Effector memory CD8-positive, alpha-beta T cell (primary cell): ENCODE results near the gene MAN1B1.

Experiments
- ATAC-seq: fragments of 150-1000 bp; cut with Tn5 transposase; replicated peaks from 2 replicates; pipeline ENCODE4 v1.10.0; 2021; ENCODE audit warnings: mild to moderate bottlenecking, moderate library complexity
- DNase-seq, 3 experiments: peaks; one replicate each; pipeline ENCODE4 v3.0.0; 2021
- H3K27ac Mint-ChIP-seq, 2 donors: one replicate each; pipeline ENCODE4 v1.8.0; 2022; ENCODE audit warnings: mild to moderate bottlenecking in 2 of 2, mixed read lengths in 2 of 2, moderate library complexity in 2 of 2
- H3K27me3 Mint-ChIP-seq, 2 donors: one replicate each; pipeline ENCODE4 v1.8.0; 2022; ENCODE audit warnings: mixed read lengths in 2 of 2
- H3K36me3 Mint-ChIP-seq: one replicate; pipeline ENCODE4 v1.8.0; 2022; ENCODE audit warnings: mild to moderate bottlenecking, moderate library complexity, mixed read lengths; ENCODE audit not compliant: insufficient read depth
- H3K4me1 Mint-ChIP-seq, 2 donors: one replicate each; pipeline ENCODE4 v1.8.0; 2022; ENCODE audit warnings: low read depth in 2 of 2, mixed read lengths in 2 of 2
- H3K4me3 Mint-ChIP-seq, 2 donors: one replicate each; pipeline ENCODE4 v1.8.0; 2022; ENCODE audit warnings: mild to moderate bottlenecking in 2 of 2, mixed read lengths in 2 of 2, moderate library complexity in 2 of 2
- H3K9me3 Mint-ChIP-seq, 2 donors: one replicate each; pipeline ENCODE4 v1.8.0; 2022; ENCODE audit warnings: mixed read lengths in 2 of 2
- total RNA-seq, 9 experiments: gene quantifications; one replicate each; lab custom pipeline; 2026; lab: John Stamatoyannopoulos, UW

The MAN1B1 gene
- 45.0 to 109 (median 84.8) reads per million in 9 experiments for total RNA-seq

GRCh38 chr9:137086531-137087408, at the start of gene MAN1B1:
Gene MAN1B1 (plus strand): TSS chr9:137086985. CDS start chr9:137087000, 15 bp downstream.
- no peaks in the 10 kb centered on the region for H3K9me3 Mint-ChIP-seq
- peaks cover 24 to 28% of the 10 kb centered on the region in 2 donors for H3K4me1 Mint-ChIP-seq
- DNase-seq: peak; percentile 97 to 99 (median 98)
- peaks cover 34% of the 10 kb centered on the region for H3K36me3 Mint-ChIP-seq
- no peaks in the 10 kb centered on the region for H3K27me3 Mint-ChIP-seq
- peak within 1 kb of the TSS; percentile 90 to 94 for H3K27ac Mint-ChIP-seq
- H3K4me3 Mint-ChIP-seq: peak within 1 kb of the TSS; percentile 90 to 93
- peak; percentile 76 for ATAC-seq

GRCh38 chr9:137037035-137037434, 49.8 kb upstream of the MAN1B1 start:
- no peak overlapping the region for H3K27ac Mint-ChIP-seq
- H3K4me3 Mint-ChIP-seq: no peak overlapping the region
- DNase-seq: no peak
- no peaks in the 10 kb centered on the region for H3K9me3 Mint-ChIP-seq
- ATAC-seq: no peak
- H3K27me3 Mint-ChIP-seq: no peaks in the 10 kb centered on the region
- peaks cover 17% of the 10 kb centered on the region for H3K36me3 Mint-ChIP-seq
- peaks cover 24 to 28% of the 10 kb centered on the region in 2 donors for H3K4me1 Mint-ChIP-seq

- H3K4me1 Mint-ChIP-seq: peaks cover 22 to 24% of the 10 kb centered on the region in 2 donors
- DNase-seq: no peak
- H3K9me3 Mint-ChIP-seq: no peaks in the 10 kb centered on the region
- H3K27ac Mint-ChIP-seq: no peak overlapping the region
- H3K36me3 Mint-ChIP-seq: peaks cover 20% of the 10 kb centered on the region
- no peaks in the 10 kb centered on the region for H3K27me3 Mint-ChIP-seq
- ATAC-seq: no peak
- H3K4me3 Mint-ChIP-seq: no peak overlapping the region
Observed at GRCh38 chr9:137037483-137037882, 49.3 kb upstream of the MAN1B1 start.

- ATAC-seq (no peak), DNase-seq (no peak)
- Mint-ChIP-seq H3K36me3 (peaks cover 20% of the 10 kb centered on the region), H3K4me1 (peaks cover 14 to 18% of the 10 kb centered on the region in 2 donors), H3K4me3 (no peak overlapping the region), H3K27ac (no peak overlapping the region), H3K27me3 (no peaks in the 10 kb centered on the region), H3K9me3 (no peaks in the 10 kb centered on the region)
Observed at GRCh38 chr9:137038916-137039315, 47.9 kb upstream of the MAN1B1 start.

GRCh38 chr9:137039611-137040366, 47.0 kb upstream of the MAN1B1 start:
- H3K4me1 Mint-ChIP-seq: peaks cover 9 to 16% of the 10 kb centered on the region in 2 donors
- H3K36me3 Mint-ChIP-seq: peaks cover 20% of the 10 kb centered on the region
- H3K27me3 Mint-ChIP-seq: peaks cover 4 to 5% of the 10 kb centered on the region in 2 donors
- no peak overlapping the region for H3K27ac Mint-ChIP-seq
- ATAC-seq (no peak), DNase-seq (no peak)
- H3K4me3 Mint-ChIP-seq: no peak overlapping the region
- no peaks in the 10 kb centered on the region for H3K9me3 Mint-ChIP-seq

- Mint-ChIP-seq H3K9me3 (no peaks in the 10 kb centered on the region), H3K4me1 (peaks cover 7 to 15% of the 10 kb centered on the region in 2 donors), H3K27ac (no peak overlapping the region), H3K36me3 (peaks cover 17% of the 10 kb centered on the region), H3K4me3 (no peak overlapping the region), H3K27me3 (peaks cover 10% of the 10 kb centered on the region in 2 donors)
- ATAC-seq: no peak
- no peak for DNase-seq
Observed at GRCh38 chr9:137040568-137040967, 46.2 kb upstream of the MAN1B1 start.

GRCh38 chr9:137041124-137041523, 45.7 kb upstream of the MAN1B1 start:
- Mint-ChIP-seq H3K27ac (no peak overlapping the region), H3K27me3 (peaks cover 10% of the 10 kb centered on the region in 2 donors), H3K4me3 (no peak overlapping the region), H3K9me3 (no peaks in the 10 kb centered on the region), H3K4me1 (peaks cover 7 to 15% of the 10 kb centered on the region in 2 donors), H3K36me3 (peaks cover 17% of the 10 kb centered on the region)
- ATAC-seq (no peak), DNase-seq (no peak)

- H3K9me3 Mint-ChIP-seq: no peaks in the 10 kb centered on the region
Observed at GRCh38 chr9:137042751-137043727, 43.7 kb upstream of the MAN1B1 start.

GRCh38 chr9:137044037-137044436, 42.7 kb upstream of the MAN1B1 start:
- peaks cover 18 to 30% of the 10 kb centered on the region in 2 donors for H3K27me3 Mint-ChIP-seq
- DNase-seq: no peak
- no peaks in the 10 kb centered on the region for H3K9me3 Mint-ChIP-seq
- peaks cover 21% of the 10 kb centered on the region for H3K36me3 Mint-ChIP-seq
- ATAC-seq: no peak
- peak overlapping the region; percentile 71 to 82 for H3K4me3 Mint-ChIP-seq
- peaks cover 7 to 18% of the 10 kb centered on the region in 2 donors for H3K4me1 Mint-ChIP-seq
- H3K27ac Mint-ChIP-seq: no peak overlapping the region

More at GRCh38 chr9:137042751-137043727, 43.7 kb upstream of the MAN1B1 start:
- ATAC-seq (no peak), DNase-seq (no peak)
- Mint-ChIP-seq H3K4me1 (peaks cover 7 to 18% of the 10 kb centered on the region in 2 donors), H3K36me3 (peaks cover 18% of the 10 kb centered on the region), H3K4me3 (peak overlapping the region in 1 of 2 donors; percentile 82), H3K27me3 (peaks cover 15 to 28% of the 10 kb centered on the region in 2 donors), H3K27ac (no peak overlapping the region)

- Mint-ChIP-seq H3K4me1 (peaks cover 7 to 19% of the 10 kb centered on the region in 2 donors), H3K27me3 (peaks cover 21 to 34% of the 10 kb centered on the region in 2 donors), H3K9me3 (no peaks in the 10 kb centered on the region), H3K4me3 (peak overlapping the region; percentile 71 to 82), H3K36me3 (peaks cover 23% of the 10 kb centered on the region), H3K27ac (no peak overlapping the region)
- DNase-seq: no peak
- peak; percentile 19 for ATAC-seq
Observed at GRCh38 chr9:137044502-137045177, 42.1 kb upstream of the MAN1B1 start.

GRCh38 chr9:137045294-137046087, 41.3 kb upstream of the MAN1B1 start:
- Mint-ChIP-seq H3K9me3 (no peaks in the 10 kb centered on the region), H3K27me3 (peaks cover 27 to 43% of the 10 kb centered on the region in 2 donors), H3K27ac (no peak overlapping the region), H3K4me3 (peak overlapping the region; percentile 71 to 82), H3K4me1 (peaks cover 7 to 21% of the 10 kb centered on the region in 2 donors), H3K36me3 (peaks cover 28% of the 10 kb centered on the region)
- DNase-seq (no peak), ATAC-seq (peak; percentile 31)
